GM18909 (cell line): ENCODE data around the gene RSRC1.
"Not testable (repeated sequence)": the region's sequence is repeated elsewhere in the genome, so short reads cannot be mapped to it uniquely, and the experiment has no call there.

ENCODE experiments used
- ATAC-seq: cut with Tn5 transposase; IDR thresholded peaks from one replicate; pipeline ENCODE4 v1.9.1; 2021; ENCODE audit warnings: mild to moderate bottlenecking; ENCODE audit not compliant: unreplicated experiment, poor library complexity

RSRC1 gene

DNA sequence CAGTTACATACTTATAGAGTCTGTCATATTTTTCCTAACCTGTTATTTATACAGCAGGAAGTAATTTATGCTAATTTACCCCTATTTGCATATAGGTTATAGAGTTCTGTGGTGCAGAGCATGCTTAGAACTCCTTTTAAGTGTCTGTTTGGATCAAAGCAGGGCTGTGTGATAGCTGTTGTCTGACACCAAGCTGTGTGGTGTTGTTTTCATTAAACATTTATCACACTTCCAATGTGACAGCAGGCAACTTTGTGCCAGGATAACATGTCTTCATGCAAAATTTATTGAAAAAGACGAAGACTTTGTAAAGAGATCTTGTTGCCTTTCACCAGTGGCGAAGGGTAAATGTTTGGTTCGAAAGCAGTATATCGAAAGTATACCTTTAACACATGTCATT is 100.2 kb downstream of the RSRC1 start:
- no peak for ATAC-seq

DNA sequence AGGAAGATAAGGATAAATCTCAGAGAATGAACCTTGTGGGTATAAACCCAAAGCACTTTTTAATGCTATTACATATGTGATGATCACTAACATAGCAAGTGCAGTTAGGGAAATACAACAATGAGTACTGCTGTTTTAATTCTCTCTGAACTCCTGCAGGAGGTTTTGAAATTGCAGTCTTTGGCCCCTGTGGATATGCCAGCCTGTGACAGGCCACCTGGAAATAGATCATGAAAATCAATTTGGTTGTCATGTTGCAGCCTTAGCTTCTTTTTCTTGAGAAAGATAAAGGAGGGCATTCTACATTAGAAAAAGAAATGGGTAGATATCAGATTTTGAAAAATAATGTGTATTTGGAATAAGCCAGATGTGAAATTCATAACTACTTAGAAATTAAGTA is 103.6 kb downstream of the RSRC1 start:
- ATAC-seq: no peak

DNA sequence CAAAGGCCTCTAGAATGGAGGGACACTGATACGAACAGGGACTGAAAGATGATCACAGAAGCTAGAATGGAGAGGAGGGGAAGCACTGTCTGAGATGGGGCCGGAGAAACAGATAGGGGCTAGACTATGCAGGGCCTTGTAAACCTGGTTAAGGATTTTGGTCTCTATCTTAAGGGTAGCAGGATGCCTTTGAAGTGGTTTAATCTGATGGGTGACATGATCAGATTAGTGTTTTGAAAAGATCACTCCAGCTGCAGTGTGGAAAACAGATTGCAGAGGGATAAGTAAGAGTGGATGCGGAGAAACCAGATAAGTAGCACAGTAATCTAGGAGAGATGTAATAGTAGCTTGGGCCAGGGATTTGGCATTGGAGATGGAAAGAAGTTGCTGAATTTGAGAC is 108.1 kb downstream of the RSRC1 start:
- ATAC-seq: no peak

DNA sequence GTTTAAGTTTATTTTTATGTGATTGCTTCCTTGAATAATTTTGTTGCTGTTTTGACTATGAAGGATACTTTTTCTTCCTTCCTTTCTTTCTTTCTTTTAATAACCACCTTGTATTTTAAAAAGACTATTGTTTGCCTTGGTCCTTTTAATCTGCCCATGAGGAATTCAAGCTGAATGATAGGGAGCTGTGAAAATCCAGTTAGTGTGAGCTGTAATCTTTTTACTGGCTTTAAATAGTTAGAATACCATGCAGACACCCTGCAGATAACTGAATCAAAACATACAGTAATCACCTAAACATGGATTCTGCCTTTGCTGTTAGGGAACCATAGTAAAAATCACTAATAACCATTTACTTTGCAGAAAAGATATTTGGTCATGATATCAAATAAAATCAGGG is 110.7 kb downstream of the RSRC1 start:
- no peak for ATAC-seq

DNA sequence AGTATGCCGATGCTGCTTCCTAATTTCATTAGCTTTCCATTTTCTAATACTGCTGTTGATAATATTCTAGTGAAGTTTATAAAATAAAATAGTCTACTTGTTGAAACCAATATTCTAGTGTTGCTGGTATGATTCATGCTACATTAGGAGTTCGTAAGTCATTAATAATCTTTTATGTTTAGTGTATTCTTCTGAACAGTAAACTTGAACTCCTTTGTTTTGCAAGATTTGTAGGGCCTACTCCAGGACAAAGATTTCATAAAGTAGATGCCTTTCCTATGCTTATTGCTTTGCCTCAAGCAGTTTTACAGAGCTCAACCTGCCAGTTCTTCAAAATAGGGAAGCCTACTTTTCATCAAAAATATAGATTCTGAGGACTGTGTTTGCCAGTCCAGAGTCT is 111.5 kb downstream of the RSRC1 start:
- no peak for ATAC-seq

DNA sequence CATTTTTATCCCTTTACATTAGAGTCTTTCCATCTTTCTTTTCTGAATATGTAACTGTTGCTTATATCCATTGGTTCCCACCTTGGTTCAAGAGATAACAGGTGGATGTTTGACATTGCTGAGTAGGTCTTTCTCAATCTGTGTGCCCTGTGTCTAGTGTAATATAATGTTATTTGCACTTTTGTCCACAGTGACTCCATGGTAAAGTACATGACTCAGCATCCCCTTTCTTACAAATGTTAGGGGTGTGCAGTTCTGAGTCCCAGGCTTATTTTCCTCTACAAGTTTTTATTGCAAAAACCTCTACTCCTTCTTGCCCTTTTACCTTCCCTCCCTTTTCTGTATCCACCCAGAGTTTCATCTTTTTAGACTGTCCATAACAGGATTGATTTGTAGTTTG is 116.5 kb downstream of the RSRC1 start:
- ATAC-seq: no peak

DNA sequence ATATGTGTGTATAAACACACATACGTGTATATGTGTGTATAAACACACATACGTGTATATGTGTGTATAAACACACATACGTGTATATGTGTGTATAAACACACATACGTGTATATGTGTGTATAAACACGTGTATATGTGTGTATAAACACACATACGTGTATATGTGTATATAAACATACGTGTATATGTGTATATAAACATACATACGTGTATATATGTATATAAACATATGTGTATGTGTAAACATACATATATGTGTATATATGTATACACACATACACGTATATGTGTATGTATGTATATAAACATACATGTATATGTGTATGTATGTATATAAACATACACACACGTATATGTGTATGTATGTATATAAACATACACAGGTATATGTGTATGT is 119.1 kb downstream of the RSRC1 start:
- ATAC-seq: not testable (repeated sequence)

DNA sequence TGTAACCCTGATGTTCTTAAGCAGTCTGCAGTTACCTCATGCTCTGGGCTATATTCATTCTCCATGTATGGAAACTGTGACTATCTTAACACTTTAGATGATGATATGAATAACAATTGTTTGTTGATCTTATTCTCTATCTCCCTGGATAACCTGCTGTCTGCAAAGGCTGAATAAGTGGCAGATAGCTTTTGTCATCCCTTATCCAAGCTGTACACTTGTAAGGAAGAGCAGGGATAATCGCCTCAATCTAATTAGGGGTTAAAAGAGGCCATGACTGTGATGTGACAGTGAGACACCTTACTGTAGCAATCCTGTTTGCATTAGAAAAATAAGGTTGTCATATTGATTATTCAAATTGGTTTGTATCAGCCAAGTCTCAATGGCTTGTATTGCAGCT is 123.9 kb downstream of the RSRC1 start:
- no peak for ATAC-seq

DNA sequence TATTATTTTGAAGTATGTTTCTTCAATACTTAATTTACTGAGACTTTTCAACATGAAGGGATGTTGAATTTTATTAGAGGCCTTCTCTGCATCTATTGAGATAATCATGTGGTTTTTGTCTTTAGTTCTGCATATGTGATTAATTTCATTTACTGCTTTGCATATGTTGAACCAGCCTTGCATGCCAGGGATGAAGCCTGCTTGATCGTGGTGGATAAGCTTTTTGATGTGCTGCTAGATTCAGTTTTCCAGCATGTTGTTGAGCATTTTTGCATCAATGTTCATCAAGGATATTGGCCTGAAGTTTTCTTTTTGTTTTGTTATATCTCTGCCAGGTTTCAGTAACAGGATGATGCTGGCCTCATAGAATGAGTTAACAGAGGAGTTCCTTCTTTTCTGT is 134.4 kb downstream of the RSRC1 start:
- ATAC-seq: no peak

DNA sequence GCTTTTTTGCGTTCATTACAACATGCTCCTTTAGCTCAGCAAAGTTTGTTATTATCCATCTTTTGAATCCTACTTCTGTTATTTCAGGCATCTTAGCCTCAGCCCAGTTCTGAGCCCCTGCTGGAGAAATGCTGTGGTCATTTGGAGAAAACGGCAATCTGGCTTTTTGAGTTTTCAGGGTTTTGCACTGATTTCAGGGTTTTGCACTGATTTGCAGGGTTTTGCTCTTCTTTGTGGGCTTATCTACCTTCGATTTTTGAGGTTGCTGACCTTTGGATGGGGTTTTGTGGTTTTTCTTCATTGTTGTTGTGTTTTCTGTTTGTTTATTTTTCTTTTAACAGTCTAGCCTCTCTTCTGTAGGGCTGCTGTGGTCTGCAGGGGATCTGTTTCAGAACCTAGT is 137.4 kb downstream of the RSRC1 start:
- ATAC-seq: no peak

DNA sequence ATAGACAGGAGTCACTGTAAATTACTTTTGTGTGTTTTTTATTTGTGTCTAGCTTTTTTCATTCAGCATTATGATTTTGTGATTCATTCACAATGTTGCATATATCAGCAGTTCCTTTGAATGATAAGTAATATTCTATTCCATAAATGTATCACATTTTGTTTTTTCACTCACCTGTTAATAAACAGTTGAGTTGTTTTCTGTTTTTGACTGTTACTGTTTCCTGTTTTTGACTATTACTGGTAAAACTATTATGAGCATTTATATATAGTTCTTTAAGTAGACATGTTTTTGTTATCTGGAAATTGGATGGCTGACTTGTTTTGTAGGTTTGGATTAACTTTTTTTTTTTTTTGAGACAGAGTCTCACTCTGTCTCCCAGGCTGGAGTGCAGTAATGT is 138.4 kb downstream of the RSRC1 start:
- ATAC-seq: no peak

DNA sequence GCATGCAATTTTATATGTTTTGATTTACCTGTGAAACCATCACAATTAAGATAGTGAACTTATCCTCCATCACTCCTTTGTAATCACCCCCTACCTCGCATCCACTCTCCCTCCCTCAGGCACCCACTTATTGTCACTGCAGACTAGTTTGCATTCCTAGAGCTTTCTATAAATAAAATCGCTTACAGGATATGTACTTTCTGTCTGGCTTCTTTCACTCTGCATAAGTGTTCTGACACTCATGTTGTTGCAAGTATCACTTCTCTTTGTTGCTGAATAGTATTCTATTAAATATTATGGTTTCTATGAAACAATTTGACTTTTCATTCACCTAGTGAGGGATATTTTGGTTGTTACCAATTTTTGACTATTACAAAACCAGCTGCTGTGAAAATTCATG is 139.3 kb downstream of the RSRC1 start:
- peak; percentile 50 for ATAC-seq

DNA sequence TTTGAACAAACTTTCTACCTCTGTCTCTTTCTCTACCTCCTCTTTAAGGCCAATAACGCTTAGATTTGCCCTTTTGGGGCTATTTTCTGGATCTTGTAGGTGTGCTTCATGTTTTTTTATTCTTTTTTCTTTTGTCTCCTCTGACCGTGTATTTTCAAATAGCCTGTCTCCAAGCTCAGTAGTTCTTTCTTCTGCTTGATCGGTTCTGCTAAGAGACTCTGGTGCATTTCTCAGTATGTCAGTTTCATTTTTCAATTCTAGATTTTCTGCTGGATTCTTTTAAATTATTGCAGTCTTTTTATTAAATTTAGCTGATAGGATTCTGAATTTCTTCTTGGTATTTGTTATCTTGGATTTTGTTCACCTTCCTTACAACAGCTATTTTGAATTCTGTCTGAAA is 148.7 kb downstream of the RSRC1 start:
- no peak for ATAC-seq

DNA sequence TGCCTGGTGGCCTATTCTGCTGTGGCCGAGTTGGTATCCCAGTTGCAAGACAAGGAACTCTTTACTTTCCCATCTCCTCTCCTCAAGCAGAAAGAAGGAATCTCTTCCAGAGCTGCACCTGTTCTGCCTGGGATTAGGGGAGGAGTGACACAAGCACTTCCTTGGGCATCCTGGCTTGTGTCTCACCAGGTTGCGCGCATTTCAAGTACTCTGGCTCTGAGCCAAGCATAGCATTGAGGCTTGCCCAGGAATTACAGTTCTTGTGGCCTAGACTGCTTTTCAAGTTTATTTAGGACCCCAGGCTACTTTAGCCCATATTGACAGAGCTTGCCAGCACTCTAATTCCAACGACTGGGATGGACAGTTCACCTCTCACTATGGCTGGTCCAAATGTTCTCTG is 150.5 kb downstream of the RSRC1 start:
- no peak for ATAC-seq

DNA sequence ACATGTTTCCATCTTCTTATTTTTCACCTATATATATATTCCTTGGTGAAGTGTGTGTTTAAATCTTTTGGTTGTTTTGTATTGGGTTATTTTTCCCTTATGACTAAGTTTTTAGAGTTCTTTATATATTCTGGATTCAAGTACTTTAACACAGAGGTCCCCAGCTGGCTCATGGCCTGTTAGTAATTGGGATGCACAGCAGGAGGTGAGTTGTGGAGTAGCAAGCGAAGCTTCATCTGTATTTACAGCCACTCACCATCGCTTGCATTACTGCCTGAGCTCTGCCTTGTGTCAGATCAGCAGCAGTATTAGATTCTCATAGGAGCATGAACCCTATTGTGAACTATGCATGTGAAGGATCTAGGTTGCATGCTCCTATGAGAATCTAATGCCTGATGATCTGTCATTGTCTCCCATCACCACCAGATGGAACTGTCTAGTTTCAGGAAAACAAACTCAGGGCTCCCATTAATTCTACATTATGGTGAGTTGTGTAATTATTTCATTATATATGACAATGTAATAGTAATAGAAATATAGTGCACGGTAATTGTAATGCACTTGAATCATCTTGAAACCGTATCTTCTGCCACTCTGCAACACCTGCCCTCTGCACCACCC is 151.6 kb downstream of the RSRC1 start:
- no peak for ATAC-seq

DNA sequence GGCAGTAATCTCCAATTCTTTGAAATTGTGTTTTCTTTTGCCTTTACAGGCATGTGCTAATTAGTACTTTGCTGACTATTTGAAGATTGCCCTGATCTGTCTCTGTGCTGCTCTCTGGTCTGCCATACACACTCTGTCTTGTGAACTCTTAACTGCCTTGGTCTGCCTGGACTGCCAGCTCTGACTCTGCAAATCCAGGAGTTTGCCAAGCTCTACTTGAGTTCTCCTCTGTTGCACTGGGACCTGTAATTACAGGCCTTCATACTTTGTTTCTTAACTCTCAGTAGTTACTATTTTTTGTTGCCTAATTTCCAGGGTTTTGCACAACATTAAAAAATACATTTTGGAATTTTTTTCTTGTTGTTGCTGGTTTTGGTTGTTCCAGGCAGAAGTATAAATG is 155.0 kb downstream of the RSRC1 start:
- ATAC-seq: no peak

DNA sequence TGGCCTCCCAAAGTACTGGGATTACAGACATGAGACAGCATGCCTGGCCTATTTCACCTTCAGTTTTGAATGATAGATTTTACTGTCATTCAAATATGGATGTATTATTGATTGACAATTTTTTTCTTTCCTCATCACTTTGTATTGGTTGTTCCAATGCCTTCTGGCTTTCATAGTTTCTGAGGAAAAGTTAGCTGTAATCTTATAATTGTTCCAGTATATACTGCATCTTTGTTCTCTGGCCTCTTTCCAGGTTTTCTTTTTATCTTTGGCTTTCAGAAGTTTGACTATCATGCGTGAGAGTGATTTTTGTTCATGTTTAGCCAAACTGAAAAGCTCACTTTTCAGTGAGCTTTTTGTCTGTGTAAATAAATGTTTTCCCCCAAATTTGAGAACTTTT is 157.1 kb downstream of the RSRC1 start:
- no peak for ATAC-seq

DNA sequence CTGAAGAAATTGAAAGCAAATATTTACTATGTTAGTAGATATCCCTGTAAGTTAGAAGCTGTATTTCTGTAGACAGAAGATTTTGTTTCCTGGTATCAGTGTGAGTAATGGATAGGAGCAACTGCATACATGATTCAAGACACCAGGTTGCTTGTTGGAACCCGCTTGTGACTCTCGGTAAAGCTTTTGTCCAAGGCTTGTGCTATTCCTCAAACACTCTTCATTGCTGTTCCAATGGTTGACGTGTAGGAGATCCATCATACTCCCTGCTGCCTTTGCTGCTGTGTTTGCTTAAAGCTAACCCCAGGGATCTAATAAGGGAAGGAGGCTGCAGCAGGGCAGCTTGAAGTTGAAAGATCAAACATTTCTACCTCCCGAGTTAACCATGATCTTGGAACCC is 160.1 kb downstream of the RSRC1 start:
- ATAC-seq: no peak

DNA sequence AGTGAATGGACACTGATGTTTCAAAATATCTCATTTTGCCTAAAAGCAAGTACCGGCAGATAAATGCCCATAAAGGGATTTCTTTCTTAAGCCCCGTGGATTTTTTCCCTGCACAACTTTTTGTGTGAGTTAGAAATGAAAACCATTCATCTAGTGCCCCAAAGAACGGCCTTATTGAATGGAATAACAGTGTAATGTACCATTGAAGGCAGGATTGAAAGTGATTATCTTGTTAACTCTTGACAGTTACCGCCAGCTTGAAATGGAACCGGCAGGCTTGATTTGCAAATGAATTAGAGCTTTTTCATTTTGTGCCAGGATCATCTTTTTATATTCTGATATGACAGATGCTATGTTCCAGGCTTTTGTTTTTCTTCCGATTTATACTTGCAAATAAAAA is 162.2 kb downstream of the RSRC1 start:
- ATAC-seq: no peak

DNA sequence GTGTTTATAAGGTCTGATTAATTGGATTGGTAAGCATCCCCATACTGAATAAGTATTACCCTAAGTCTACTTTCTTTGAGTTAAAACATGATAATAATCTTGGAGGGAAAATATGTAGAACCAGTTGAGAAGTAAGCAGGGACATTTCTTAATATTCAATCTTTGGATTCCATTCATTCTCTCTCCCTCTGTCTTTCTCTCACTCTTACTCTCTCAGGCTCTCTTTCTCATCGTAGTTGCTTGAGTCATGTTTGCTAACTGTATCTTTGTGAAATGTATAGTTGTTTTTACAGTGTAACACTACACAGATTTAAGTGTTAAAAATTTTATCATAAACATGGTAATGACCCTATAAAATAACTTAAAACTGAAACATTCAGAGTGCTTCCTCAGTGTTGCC is 163.8 kb downstream of the RSRC1 start:
- ATAC-seq: no peak

DNA sequence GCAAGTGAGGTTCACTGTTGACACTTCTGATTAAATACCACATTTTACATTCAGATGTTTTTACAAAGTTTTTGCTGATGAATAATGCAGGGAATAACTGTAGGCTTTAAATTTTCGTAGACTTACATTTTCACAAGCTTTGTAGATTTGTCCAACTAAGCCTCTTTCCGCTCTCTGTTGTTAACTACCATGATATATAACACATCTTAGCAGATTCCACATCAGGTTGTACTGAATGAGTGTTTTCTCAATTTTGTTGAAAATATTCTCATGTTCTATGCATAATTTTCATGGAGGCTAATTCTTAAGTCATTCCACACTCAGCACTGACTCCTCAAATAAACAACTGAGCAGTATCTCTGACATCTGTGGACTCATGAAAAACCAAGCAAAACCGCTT is 168.3 kb downstream of the RSRC1 start:
- ATAC-seq: no peak

DNA sequence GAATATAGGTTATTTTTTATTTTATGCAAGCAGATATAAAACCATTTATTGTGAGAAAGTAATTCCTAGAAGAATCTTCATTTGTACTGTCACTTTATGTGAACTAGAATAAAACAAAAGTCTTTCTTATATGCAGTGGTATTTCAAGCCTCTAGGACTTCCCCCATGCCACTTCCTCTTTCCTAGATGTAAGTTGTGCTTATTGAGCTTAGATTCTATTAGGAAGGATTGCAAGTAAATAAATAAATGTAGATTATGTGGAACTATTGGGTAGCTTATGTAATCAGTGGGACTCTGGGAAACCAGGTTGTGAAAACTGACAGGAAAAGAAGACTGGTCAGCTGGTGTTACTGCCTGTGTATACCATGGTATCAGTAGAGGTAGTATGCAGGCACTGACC is 169.7 kb downstream of the RSRC1 start:
- ATAC-seq: no peak

DNA sequence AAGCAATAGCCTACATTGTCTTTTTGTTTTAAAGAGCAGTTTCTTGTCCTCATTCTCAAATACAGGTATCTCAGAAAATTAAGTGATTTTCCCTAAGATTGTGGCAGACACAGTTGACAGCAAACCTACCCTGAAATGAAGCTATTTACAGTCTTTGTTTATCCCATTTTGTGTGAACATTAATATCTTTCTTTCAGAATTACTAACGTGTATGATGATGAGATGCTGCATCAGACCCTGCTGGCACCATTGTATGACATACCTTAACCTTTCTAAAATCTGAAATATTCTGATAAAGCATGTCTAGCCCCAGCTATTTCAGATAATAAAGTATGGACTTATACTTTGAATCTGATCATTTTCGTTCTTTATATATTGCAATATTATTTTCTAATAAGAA is 185.9 kb downstream of the RSRC1 start:
- ATAC-seq: no peak
